K562 (cell line): Measurements from ENCODE around the gene RNF19B. TPM values are rescaled to one million over a fixed set of nuclear protein-coding genes. Genes with fewer than 3 reads are reported as not detected.

Experiments used
- ATAC-seq: fragments of 200-7000 bp; cut with Tn5 transposase; 3 replicates; pipeline ENCODE4 v1.9.1; 2020; ENCODE audit warnings: moderate library complexity
- BruUV-seq: library from RNA; stranded (reverse); fragments of 400-500 nt; replicated peaks from 2 replicates; lab custom pipeline; 2021; lab: Mats Ljungman, UMichigan
- CTCF ChIA-PET: fragments of 300-600 bp; formaldehyde crosslinking; extraction: SDS; loops from one replicate; lab custom pipeline; 2021; ENCODE audit warnings: low intra/inter-chr PET ratio; lab: Yijun Ruan, JAX
- POLR2A ChIA-PET: fragments of 300-600, 350-650 bp; sonication (Branson Sonifier 250); formaldehyde crosslinking; extraction: SDS; loops from one replicate; lab custom pipeline; 2021; ENCODE audit warnings: antibody characterized with exemption, inconsistent platforms; lab: Yijun Ruan, JAX
- DNase-seq, 4 experiments: peaks; one replicate each; pipeline versions ENCODE4 v3.0.0 to v3.0.0-alpha.2; 2011 to 2018; ENCODE audit warnings: low spot score in 3 of 4, mixed read lengths in 3 of 4; ENCODE audit errors: extremely low read depth in 1 of 4
- FAIRE-seq: peaks from 2 replicates; lab custom pipeline; 2011; peaks lifted over from hg19 to GRCh38; lab: Jason Lieb, UNC
- H2AFZ ChIP-seq: 2 replicates; pipeline ENCODE4 v1.6.0; 2011; ENCODE audit warnings: low read depth, low read length, control low read depth, inconsistent platforms
- H3K27ac ChIP-seq: fragments of 200-600 bp; 3 replicates; pipeline ENCODE4 v1.8.0; 2011; ENCODE audit warnings: low read depth, mild to moderate bottlenecking, control low read depth, inconsistent platforms, low read length, moderate library complexity, mixed read lengths; ENCODE audit errors: extremely low read depth
- H3K27me3 ChIP-seq, 2 experiments: fragments of 300-600 bp in 1 of 2; 2 replicates in 1 of 2; 3 replicates in 1 of 2; pipeline versions ENCODE4 v1.6.0 to v1.8.0; 2011; ENCODE audit warnings: inconsistent platforms in 2 of 2, low read length in 2 of 2, mild to moderate bottlenecking in 1 of 2, mixed read lengths in 1 of 2, moderate library complexity in 1 of 2; ENCODE audit not compliant: control insufficient read depth in 2 of 2, insufficient read depth in 2 of 2
- H3K36me3 ChIP-seq: fragments of 300-600 bp; 3 replicates; pipeline ENCODE4 v1.8.0; 2011; ENCODE audit warnings: mild to moderate bottlenecking, low read length, inconsistent platforms; ENCODE audit not compliant: control insufficient read depth, insufficient read depth
- H3K4me1 ChIP-seq, 2 experiments: fragments of 200-600 bp in 1 of 2; replicated peaks in 1 of 2; 2 replicates in 1 of 2; 3 replicates in 1 of 2; pipeline versions ENCODE4 v1.5.1 to v1.8.0; 2011; ENCODE audit warnings: inconsistent platforms in 2 of 2, low read length in 2 of 2, mild to moderate bottlenecking in 1 of 2, mixed read lengths in 1 of 2, moderate library complexity in 1 of 2; ENCODE audit not compliant: control insufficient read depth in 2 of 2, insufficient read depth in 2 of 2
- H3K4me2 ChIP-seq: 2 replicates; pipeline ENCODE4 v1.6.1; 2011; ENCODE audit warnings: low read length, control low read depth, inconsistent platforms, mixed read lengths; ENCODE audit not compliant: insufficient read depth
- H3K4me3 ChIP-seq: fragments of 200-600 bp; sonication (generic), shearing (Covaris generic); 2 replicates; pipeline ENCODE4 v1.5.1; 2016; ENCODE audit warnings: control low read depth, inconsistent platforms
- H3K79me2 ChIP-seq: fragments of 200-600 bp; 3 replicates; pipeline ENCODE4 v1.8.0; 2011; ENCODE audit warnings: low read length, inconsistent platforms; ENCODE audit not compliant: control insufficient read depth, insufficient read depth
- H3K9ac ChIP-seq, 2 experiments: 2 replicates each; pipeline versions ENCODE4 v1.6.0 to v1.6.1; 2011; ENCODE audit warnings: low read depth in 2 of 2, low read length in 2 of 2, control low read depth in 1 of 2, inconsistent platforms in 1 of 2, mild to moderate bottlenecking in 1 of 2, mixed read lengths in 1 of 2; ENCODE audit not compliant: insufficient read depth in 1 of 2
- H3K9me1 ChIP-seq: one replicate; pipeline ENCODE4 v1.6.0; 2011; ENCODE audit warnings: inconsistent platforms, mild to moderate bottlenecking, low read length, moderate library complexity; ENCODE audit not compliant: control insufficient read depth, insufficient read depth
- H3K9me3 ChIP-seq: replicated peaks from 2 replicates; pipeline ENCODE4 v1.5.1; 2011; ENCODE audit warnings: low read depth, low read length, inconsistent platforms; ENCODE audit not compliant: control insufficient read depth, insufficient read depth
- H4K20me1 ChIP-seq: replicated peaks from 2 replicates; pipeline ENCODE4 v1.6.1; 2011; ENCODE audit warnings: low read length, inconsistent platforms, mixed read lengths; ENCODE audit not compliant: control insufficient read depth, insufficient read depth
- EHMT2 ChIP-seq: fragments of 450-650 bp; IDR thresholded peaks from 2 replicates; pipeline ENCODE4 v1.6.1; 2018; ENCODE audit warnings: antibody characterized with exemption
- HMG20A ChIP-seq: fragments of 450-650 bp; formaldehyde crosslinking; conservative IDR thresholded peaks from 2 replicates; pipeline ENCODE4 v1.4.0; 2020; ENCODE audit warnings: mild to moderate bottlenecking, mixed read lengths
- NBN ChIP-seq: fragments of 450-650 bp; IDR thresholded peaks from 2 replicates; pipeline ENCODE4 v1.6.1; 2016; ENCODE audit warnings: low read depth, mild to moderate bottlenecking
- ZNF354B ChIP-seq: fragments of 250-450 bp; sonication (Bioruptor Pico); IDR thresholded peaks from 2 replicates; pipeline ENCODE4 v1.4.0; 2020
- ZNF583 ChIP-seq: fragments of 250-450 bp; sonication (Bioruptor Pico); IDR thresholded peaks from 2 replicates; pipeline ENCODE4 v1.4.0; 2020
- WGBS: fragments of 100-300 bp; shearing (Covaris generic); methylation state at CpG from one replicate; pipeline ENCODE4 v1.1.6; 2016; ENCODE audit warnings: low coverage, mixed read lengths; ENCODE audit not compliant: insufficient coverage; ENCODE audit errors: missing lambda C conversion rate; 5-methylcytosine and 5-hydroxymethylcytosine counted together
- in situ Hi-C: fragments of 300-500 bp; cut with MboI; formaldehyde crosslinking; loops from 4 replicates; pipeline ENCODE4 v1.15.0; 2018; ENCODE audit warnings: inconsistent platforms, mixed read lengths
- intact Hi-C: fragments of 100-400 bp; cut with micrococcal nuclease; formaldehyde crosslinking; loops from 2 replicates; pipeline ENCODE4 v1.14.2; 2022
- polyA plus RNA-seq, 8 experiments: library from polyadenylated mRNA; depleted of rRNA in 4 of 8; stranded (reverse) in 5 of 8; unstranded in 3 of 8; fragments of >200 nt; fragmentation: Nextera tagmentation in 2 of 8; fragmentation: Illumina TruSeq in 1 of 8; extraction: Ambion mirVana in 2 of 8; extraction: Trizol in 1 of 8; gene quantifications; 2 replicates each; pipeline versions ENCODE4 v1.2.1 to v1.2.3, GENCODE V29; 2011 to 2014; ENCODE audit warnings: inconsistent platforms in 1 of 8, missing spikeins in 1 of 8
- total RNA-seq, 7 experiments: library from RNA; depleted of rRNA in 6 of 7; stranded (reverse); fragments of >200 nt in 6 of 7; fragmentation: Illumina TruSeq in 2 of 7; extraction: Trizol in 2 of 7; gene quantifications; 2 replicates each; pipeline versions ENCODE4 v1.2.1 to v1.2.3, GENCODE V29; 2011 to 2021; ENCODE audit warnings: low replicate concordance in 1 of 7
- TF ChIP-seq, protein P1 (sequence below), 2 experiments: fragments of 450-650 bp in 1 of 2; sonication (generic) in 1 of 2; formaldehyde crosslinking in 1 of 2; IDR thresholded peaks; 2 replicates each; pipeline versions ENCODE4 v1.7.1 to v1.9.0; 2016 to 2022; ENCODE audit warnings: inconsistent platforms in 1 of 2, mild to moderate bottlenecking in 1 of 2, missing genetic modification reagents in 1 of 2
- TF ChIP-seq, protein P2 (sequence below): fragments of 450-650 bp; IDR thresholded peaks from 2 replicates; pipeline ENCODE4 v1.6.1; 2016; ENCODE audit warnings: mild to moderate bottlenecking

The RNF19B gene
- total and polyA plus RNA-seq, 9 of the 15 experiments (the other 6 are each of a cell fraction or from before 2014, with no cell fraction given): 2.6 to 14.9 (median 10.1) TPM

DNA sequence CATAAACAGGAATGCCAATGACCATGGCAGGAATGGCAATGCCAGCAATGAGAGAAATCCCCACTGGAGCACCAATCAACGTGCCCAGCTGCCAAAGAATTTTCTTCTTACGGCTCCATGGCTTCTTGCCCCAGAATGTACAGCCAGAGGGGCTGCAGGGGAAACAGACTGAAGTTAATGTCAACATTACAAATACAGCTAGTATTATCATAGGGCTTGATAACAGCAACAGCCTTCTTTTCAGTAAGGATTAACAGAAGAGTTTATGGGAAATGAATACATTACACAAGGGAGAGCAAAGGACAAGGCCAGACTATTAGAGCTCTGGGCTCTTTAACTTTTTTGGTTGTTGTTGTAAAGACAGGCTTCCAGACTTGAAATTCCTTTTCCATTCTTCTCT, 18.2 kb downstream of the RNF19B start:
- H2AFZ ChIP-seq: no peak overlapping the region
- H3K4me3 ChIP-seq: no peak overlapping the region
- no peaks in the 10 kb centered on the region for H4K20me1 ChIP-seq
- no TSS peak for BruUV-seq
- H3K9ac ChIP-seq: no peak overlapping the region
- POLR2A ChIA-PET: interaction anchor here (0.6 to 1.1 kb wide), 3 partner anchors 11 to 19 kb away, joined by 3 read pairs; no protein-coding TSS in a partner anchor
- H3K4me1 ChIP-seq: peaks cover 0 to 3% of the 10 kb centered on the region in 2 experiments; a peak in 2 of 5 replicates
- in situ Hi-C loops (no loop called here), intact Hi-C loops (no loop called here)
- CTCF ChIA-PET: no interaction called here
- H3K27ac ChIP-seq: no peak overlapping the region
- DNase-seq: no peak
- H3K9me3 ChIP-seq: no peaks in the 10 kb centered on the region
- no peaks in the 10 kb centered on the region for H3K79me2 ChIP-seq
- TF ChIP-seq NBN: no peak
- no peak for TF ChIP-seq ZNF583
- TF ChIP-seq EHMT2: no peak
- no peak for TF ChIP-seq HMG20A (CRISPR knock-in tag)
- TF ChIP-seq ZNF354B (CRISPR knock-in tag): no peak
- TF ChIP-seq, protein P1, sequence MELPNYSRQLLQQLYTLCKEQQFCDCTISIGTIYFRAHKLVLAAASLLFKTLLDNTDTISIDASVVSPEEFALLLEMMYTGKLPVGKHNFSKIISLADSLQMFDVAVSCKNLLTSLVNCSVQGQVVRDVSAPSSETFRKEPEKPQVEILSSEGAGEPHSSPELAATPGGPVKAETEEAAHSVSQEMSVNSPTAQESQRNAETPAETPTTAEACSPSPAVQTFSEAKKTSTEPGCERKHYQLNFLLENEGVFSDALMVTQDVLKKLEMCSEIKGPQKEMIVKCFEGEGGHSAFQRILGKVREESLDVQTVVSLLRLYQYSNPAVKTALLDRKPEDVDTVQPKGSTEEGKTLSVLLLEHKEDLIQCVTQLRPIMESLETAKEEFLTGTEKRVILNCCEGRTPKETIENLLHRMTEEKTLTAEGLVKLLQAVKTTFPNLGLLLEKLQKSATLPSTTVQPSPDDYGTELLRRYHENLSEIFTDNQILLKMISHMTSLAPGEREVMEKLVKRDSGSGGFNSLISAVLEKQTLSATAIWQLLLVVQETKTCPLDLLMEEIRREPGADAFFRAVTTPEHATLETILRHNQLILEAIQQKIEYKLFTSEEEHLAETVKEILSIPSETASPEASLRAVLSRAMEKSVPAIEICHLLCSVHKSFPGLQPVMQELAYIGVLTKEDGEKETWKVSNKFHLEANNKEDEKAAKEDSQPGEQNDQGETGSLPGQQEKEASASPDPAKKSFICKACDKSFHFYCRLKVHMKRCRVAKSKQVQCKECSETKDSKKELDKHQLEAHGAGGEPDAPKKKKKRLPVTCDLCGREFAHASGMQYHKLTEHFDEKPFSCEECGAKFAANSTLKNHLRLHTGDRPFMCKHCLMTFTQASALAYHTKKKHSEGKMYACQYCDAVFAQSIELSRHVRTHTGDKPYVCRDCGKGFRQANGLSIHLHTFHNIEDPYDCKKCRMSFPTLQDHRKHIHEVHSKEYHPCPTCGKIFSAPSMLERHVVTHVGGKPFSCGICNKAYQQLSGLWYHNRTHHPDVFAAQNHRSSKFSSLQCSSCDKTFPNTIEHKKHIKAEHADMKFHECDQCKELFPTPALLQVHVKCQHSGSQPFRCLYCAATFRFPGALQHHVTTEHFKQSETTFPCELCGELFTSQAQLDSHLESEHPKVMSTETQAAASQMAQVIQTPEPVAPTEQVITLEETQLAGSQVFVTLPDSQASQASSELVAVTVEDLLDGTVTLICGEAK (IDR thresholded peaks at IDR 0.05): no peak
- TF ChIP-seq, protein P1 (CRISPR knock-in tag; IDR thresholded peaks at IDR 0.05): no peak
- TF ChIP-seq, protein P2, sequence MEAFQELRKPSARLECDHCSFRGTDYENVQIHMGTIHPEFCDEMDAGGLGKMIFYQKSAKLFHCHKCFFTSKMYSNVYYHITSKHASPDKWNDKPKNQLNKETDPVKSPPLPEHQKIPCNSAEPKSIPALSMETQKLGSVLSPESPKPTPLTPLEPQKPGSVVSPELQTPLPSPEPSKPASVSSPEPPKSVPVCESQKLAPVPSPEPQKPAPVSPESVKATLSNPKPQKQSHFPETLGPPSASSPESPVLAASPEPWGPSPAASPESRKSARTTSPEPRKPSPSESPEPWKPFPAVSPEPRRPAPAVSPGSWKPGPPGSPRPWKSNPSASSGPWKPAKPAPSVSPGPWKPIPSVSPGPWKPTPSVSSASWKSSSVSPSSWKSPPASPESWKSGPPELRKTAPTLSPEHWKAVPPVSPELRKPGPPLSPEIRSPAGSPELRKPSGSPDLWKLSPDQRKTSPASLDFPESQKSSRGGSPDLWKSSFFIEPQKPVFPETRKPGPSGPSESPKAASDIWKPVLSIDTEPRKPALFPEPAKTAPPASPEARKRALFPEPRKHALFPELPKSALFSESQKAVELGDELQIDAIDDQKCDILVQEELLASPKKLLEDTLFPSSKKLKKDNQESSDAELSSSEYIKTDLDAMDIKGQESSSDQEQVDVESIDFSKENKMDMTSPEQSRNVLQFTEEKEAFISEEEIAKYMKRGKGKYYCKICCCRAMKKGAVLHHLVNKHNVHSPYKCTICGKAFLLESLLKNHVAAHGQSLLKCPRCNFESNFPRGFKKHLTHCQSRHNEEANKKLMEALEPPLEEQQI: no peak
- 70% methylated on average over 2 of the region's 2 CpGs for WGBS
- no peak for ATAC-seq
- FAIRE-seq: no peak
- no peak overlapping the region for H3K4me2 ChIP-seq
- no peaks in the 10 kb centered on the region for H3K9me1 ChIP-seq
- peaks cover 48% of the 10 kb centered on the region for H3K36me3 ChIP-seq
- H3K27me3 ChIP-seq: no peaks in the 10 kb centered on the region
